GM06990 (cell line): Measurements from ENCODE around the gene USP32.
"Not testable (repeated sequence)": the region's sequence is repeated elsewhere in the genome, so short reads cannot be mapped to it uniquely, and the experiment has no call there.

Experiments used
- DNase-seq: peaks from one replicate; pipeline ENCODE4 v3.0.0-alpha.2; 2011; ENCODE audit not compliant: insufficient read length; ENCODE audit errors: extremely low read depth
- H3K27me3 ChIP-seq: replicated peaks from 2 replicates; pipeline ENCODE4 v1.6.0; 2011; ENCODE audit warnings: low read length; ENCODE audit not compliant: control insufficient read depth, insufficient read depth
- H3K36me3 ChIP-seq: 2 replicates; pipeline ENCODE4 v1.5.1; 2011; ENCODE audit warnings: low read length; ENCODE audit not compliant: control insufficient read depth, insufficient read depth
- H3K4me3 ChIP-seq: replicated peaks from 2 replicates; pipeline ENCODE4 v1.5.1; 2011; ENCODE audit warnings: low read depth, mild to moderate bottlenecking, control low read depth, low read length
- TF ChIP-seq, protein P1 (sequence below): IDR thresholded peaks from 2 replicates; pipeline ENCODE4 v1.5.1; 2011; ENCODE audit warnings: low read length, control low read depth, mild to moderate bottlenecking, inconsistent platforms; ENCODE audit not compliant: insufficient read depth, poor library complexity, severe bottlenecking

USP32 gene

GRCh38 chr17:60318830-60319229, 73.1 kb downstream of the USP32 start:
- Histone ChIP-seq H3K36me3 (no peaks in the 10 kb centered on the region; the same call in 1 of the 2 replicates), H3K4me3 (no peak overlapping the region), H3K27me3 (no peaks in the 10 kb centered on the region)
- no peak for DNase-seq
- TF ChIP-seq, protein P1, sequence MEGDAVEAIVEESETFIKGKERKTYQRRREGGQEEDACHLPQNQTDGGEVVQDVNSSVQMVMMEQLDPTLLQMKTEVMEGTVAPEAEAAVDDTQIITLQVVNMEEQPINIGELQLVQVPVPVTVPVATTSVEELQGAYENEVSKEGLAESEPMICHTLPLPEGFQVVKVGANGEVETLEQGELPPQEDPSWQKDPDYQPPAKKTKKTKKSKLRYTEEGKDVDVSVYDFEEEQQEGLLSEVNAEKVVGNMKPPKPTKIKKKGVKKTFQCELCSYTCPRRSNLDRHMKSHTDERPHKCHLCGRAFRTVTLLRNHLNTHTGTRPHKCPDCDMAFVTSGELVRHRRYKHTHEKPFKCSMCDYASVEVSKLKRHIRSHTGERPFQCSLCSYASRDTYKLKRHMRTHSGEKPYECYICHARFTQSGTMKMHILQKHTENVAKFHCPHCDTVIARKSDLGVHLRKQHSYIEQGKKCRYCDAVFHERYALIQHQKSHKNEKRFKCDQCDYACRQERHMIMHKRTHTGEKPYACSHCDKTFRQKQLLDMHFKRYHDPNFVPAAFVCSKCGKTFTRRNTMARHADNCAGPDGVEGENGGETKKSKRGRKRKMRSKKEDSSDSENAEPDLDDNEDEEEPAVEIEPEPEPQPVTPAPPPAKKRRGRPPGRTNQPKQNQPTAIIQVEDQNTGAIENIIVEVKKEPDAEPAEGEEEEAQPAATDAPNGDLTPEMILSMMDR = no peak

DNA sequence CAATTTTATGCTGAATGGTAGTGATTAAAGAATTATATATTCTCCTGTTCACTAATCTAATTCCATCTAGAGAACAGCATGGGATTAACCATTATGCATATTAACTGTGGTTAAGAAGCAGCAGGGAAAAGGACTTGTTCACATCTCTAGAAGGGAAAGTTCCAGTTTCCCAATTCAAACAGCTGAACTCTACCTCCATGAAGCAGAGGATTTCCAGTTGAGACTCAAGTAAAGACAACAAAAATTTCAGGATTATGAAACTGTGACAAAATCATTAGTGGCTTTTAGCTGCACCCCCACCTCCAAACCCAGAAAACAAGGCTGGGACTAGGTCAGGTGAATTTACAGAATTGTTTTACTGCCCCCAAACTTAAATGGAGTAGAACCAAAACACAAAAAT, 73.6 kb downstream of the USP32 start:
- DNase-seq = no peak
- Histone ChIP-seq H3K4me3 (no peak overlapping the region), H3K36me3 (no peaks in the 10 kb centered on the region; the same call in 1 of the 2 replicates), H3K27me3 (no peaks in the 10 kb centered on the region)
- TF ChIP-seq, protein P1 = no peak

DNA sequence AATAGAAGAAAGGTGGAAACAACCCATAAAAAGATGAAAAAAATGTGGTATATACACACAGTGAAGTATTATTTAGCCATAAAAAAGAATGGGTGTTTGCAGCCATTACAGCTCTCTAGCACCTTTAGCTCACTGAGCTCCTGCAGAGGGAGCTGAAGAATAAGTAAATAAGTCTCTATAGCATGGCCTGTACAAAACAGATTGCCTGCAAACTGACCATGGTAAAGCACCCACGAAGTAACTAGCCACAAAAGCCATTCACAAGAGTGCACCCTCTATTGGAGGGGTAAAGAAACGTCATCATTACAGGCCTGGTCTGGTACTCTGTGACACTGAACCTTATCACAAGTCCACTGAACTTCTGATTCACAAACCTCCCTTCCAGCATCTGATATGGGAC, 76.3 kb downstream of the USP32 start:
- Histone ChIP-seq H3K4me3 (no peak overlapping the region), H3K36me3 (no peaks in the 10 kb centered on the region; the same call in none of the 2 replicates), H3K27me3 (no peaks in the 10 kb centered on the region)
- DNase-seq = no peak
- TF ChIP-seq, protein P1 = peak; percentile 1

- H3K27me3 ChIP-seq, H3K36me3 ChIP-seq, H3K4me3 ChIP-seq: not testable (repeated sequence)
- DNase-seq = peak; percentile 33
Measured at GRCh38 chr17:60314900-60315299, 77.0 kb downstream of the USP32 start.

DNA sequence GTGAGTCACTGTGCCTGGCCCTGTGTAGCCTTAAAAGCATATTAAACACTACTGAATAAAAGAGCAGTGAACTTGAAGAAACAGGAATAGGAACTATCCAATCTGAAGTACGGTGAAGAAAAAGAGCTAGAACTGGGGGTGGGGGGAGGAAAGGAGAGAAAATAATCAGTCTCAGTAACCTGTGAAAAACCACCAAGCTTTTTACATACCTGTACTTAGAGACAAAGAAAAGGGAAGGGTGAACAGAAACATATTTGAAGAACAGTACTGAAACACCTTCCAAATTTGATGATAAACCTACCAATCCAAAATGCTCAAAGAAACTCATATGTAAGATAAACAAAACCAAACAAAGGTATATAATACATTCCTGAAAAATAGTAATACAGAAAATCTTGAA, 77.5 kb downstream of the USP32 start:
- TF ChIP-seq, protein P1 = no peak
- Histone ChIP-seq H3K36me3 (no peaks in the 10 kb centered on the region; the same call in none of the 2 replicates), H3K4me3 (no peak overlapping the region), H3K27me3 (no peaks in the 10 kb centered on the region)
- peak; percentile 34 for DNase-seq

DNA sequence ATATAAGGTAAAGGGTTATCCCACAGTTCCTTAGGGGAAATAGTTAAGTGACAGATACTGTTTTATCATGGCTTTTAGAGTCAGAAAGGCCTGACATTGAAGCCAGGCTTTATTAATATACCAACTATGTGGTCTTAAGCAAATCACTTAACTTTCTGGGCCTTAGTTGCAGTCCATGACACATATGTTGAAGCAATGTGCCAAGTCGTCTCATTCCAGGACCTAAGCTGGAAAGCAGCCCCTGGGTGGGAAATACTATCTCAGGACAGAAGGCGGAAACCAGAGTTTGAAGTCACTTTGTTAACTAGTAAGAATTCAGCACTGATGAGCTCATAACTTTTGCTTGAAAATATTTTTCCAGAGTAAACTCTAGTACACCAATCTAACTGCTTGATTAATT, 80.0 kb downstream of the USP32 start:
- DNase-seq = no peak
- Histone ChIP-seq H3K4me3 (no peak overlapping the region), H3K27me3 (no peaks in the 10 kb centered on the region), H3K36me3 (no peaks in the 10 kb centered on the region; the same call in none of the 2 replicates)
- TF ChIP-seq, protein P1 = no peak
